Hepatocyte (in vitro differentiated cells): ENCODE data around the gene DHRS12. TPM values are rescaled to one million over a fixed set of nuclear protein-coding genes. Genes with fewer than 3 reads are reported as not detected.

Experiments
- DNase-seq: peaks from one replicate; pipeline ENCODE4 v3.0.0-alpha.2; 2016; ENCODE audit warnings: low spot score
- H2AFZ ChIP-seq: fragments of 200-600 bp; sonication (generic); 2 replicates; pipeline ENCODE4 v1.6.0; 2016; ENCODE audit warnings: antibody characterized with exemption, mild to moderate bottlenecking
- H3K27ac ChIP-seq: fragments of 200-600 bp; sonication (generic); 2 replicates; pipeline ENCODE4 v1.5.1; 2016; ENCODE audit warnings: mild to moderate bottlenecking
- H3K27me3 ChIP-seq: fragments of 200-600 bp; sonication (generic); 2 replicates; pipeline ENCODE4 v1.6.1; 2016
- H3K36me3 ChIP-seq: fragments of 200-600 bp; sonication (generic); replicated peaks from 2 replicates; pipeline ENCODE4 v1.5.1; 2016; ENCODE audit warnings: low read depth; ENCODE audit not compliant: insufficient read depth
- H3K4me1 ChIP-seq: fragments of 200-600 bp; sonication (generic); 2 replicates; pipeline ENCODE4 v1.5.1; 2016; ENCODE audit warnings: mild to moderate bottlenecking, moderate library complexity; ENCODE audit not compliant: insufficient read depth
- H3K4me2 ChIP-seq: fragments of 200-600 bp; sonication (generic); 2 replicates; pipeline ENCODE4 v1.6.0; 2016
- H3K4me3 ChIP-seq: fragments of 200-600 bp; sonication (generic); 2 replicates; pipeline ENCODE4 v1.5.1; 2016; ENCODE audit warnings: mild to moderate bottlenecking
- H3K79me2 ChIP-seq: fragments of 200-600 bp; sonication (generic); 2 replicates; pipeline ENCODE4 v1.6.0; 2017; ENCODE audit warnings: mild to moderate bottlenecking
- H3K9me2 ChIP-seq: fragments of 200-600 bp; sonication (generic); replicated peaks from 2 replicates; pipeline ENCODE4 v1.6.0; 2017; ENCODE audit warnings: mild to moderate bottlenecking; ENCODE audit not compliant: insufficient read depth
- H3K9me3 ChIP-seq: fragments of 200-600 bp; sonication (generic); 2 replicates; pipeline ENCODE4 v1.5.1; 2016; ENCODE audit warnings: low read depth, mild to moderate bottlenecking
- H4K20me1 ChIP-seq: fragments of 200-600 bp; sonication (generic); 2 replicates; pipeline ENCODE4 v1.6.0; 2016; ENCODE audit warnings: mild to moderate bottlenecking; ENCODE audit not compliant: insufficient read depth, poor library complexity, severe bottlenecking
- EZH2 ChIP-seq: fragments of 200-600 bp; sonication (generic); IDR thresholded peaks from 2 replicates; pipeline ENCODE4 v1.6.1; 2016; ENCODE audit warnings: antibody characterized with exemption, mild to moderate bottlenecking, borderline replicate concordance
- EZH2phosphoT487 ChIP-seq: fragments of 200-600 bp; sonication (generic); IDR thresholded peaks from one replicate; pipeline ENCODE4 v1.6.1; 2018; ENCODE audit warnings: antibody characterized with exemption, mild to moderate bottlenecking, low read depth, moderate library complexity; ENCODE audit not compliant: unreplicated experiment, severe bottlenecking
- WGBS: methylation state at CpG from one replicate; pipeline ENCODE4 v1.1.6; 2016; ENCODE audit warnings: low lambda C conversion rate; ENCODE audit errors: missing lambda C conversion rate; 5-methylcytosine and 5-hydroxymethylcytosine counted together
- polyA plus RNA-seq: library from polyadenylated mRNA; unstranded; fragments of >200 nt; fragmentation: Nextera tagmentation; extraction: Ambion mirVana; gene quantifications from 2 replicates; pipeline ENCODE4 v1.2.1, GENCODE V29; 2016
- total RNA-seq: library from RNA; depleted of rRNA; stranded (reverse); fragments of >200 nt; gene quantifications from 2 replicates; pipeline ENCODE4 v1.2.3, GENCODE V29; 2014
- TF ChIP-seq, protein P1 (sequence below): fragments of 200-600 bp; sonication (generic); IDR thresholded peaks from 2 replicates; pipeline ENCODE4 v1.5.1; 2016; ENCODE audit warnings: antibody characterized with exemption, mild to moderate bottlenecking; ENCODE audit not compliant: poor library complexity

The DHRS12 gene
- total and polyA plus RNA-seq, 2 experiments from 2014 or later: 4.6 to 13.5 TPM

DNA sequence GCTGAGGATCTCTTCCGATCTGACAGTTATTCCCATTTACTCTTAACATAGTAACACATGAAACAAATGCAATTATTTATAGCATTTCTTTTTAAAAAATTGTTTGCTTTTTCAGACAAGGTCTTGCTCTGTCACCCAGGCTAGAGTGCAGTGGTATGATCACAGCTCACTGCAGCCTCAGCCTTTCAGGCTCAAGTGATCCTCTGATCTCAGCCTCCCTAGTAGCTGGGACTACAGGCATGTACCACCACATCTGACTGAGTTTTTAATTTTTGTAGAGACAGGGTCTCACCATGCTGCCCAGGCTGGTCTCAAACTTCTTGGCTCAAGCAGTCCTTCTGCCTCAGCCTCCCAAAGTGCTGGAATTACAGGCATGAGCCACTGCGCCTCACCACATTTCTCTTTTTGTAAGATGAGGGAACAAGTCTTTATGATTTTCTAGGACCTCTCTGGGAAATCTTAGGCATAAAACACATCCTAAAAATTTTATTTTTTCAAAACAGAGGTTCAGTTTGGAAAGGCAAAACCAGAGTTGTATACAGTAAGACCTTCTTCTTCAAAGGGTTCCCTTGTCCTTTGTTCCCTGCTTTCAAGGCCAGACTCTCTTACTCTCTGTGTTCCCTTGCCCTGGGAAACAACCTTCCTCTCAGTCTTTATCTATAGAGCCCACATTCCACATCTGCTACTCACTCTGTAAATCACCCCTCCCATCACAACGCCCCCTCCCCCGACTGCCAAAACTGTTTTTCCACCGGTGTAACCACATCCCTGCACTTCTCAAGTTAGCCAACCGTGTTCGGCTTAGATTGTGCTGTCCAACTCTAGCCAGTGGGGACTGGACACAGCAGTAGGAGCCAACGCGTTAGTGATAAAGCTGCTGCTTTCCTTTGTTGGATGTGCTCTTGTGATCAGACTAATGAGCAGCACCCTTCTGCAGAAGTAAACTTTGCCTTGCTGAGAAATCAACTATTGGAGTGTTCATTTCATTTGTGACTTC is 56.2 kb downstream of the DHRS12 start:
- TF ChIP-seq EZH2phosphoT487 (no peak), EZH2 (no peak)
- TF ChIP-seq, protein P1, sequence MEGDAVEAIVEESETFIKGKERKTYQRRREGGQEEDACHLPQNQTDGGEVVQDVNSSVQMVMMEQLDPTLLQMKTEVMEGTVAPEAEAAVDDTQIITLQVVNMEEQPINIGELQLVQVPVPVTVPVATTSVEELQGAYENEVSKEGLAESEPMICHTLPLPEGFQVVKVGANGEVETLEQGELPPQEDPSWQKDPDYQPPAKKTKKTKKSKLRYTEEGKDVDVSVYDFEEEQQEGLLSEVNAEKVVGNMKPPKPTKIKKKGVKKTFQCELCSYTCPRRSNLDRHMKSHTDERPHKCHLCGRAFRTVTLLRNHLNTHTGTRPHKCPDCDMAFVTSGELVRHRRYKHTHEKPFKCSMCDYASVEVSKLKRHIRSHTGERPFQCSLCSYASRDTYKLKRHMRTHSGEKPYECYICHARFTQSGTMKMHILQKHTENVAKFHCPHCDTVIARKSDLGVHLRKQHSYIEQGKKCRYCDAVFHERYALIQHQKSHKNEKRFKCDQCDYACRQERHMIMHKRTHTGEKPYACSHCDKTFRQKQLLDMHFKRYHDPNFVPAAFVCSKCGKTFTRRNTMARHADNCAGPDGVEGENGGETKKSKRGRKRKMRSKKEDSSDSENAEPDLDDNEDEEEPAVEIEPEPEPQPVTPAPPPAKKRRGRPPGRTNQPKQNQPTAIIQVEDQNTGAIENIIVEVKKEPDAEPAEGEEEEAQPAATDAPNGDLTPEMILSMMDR: no peak
- no peaks in the 10 kb centered on the region for H3K9me3 ChIP-seq
- H3K27ac ChIP-seq: peak overlapping the region; percentile 76
- no peak overlapping the region for H3K4me3 ChIP-seq
- no peaks in the 10 kb centered on the region for H3K36me3 ChIP-seq
- DNase-seq: peak; percentile 75
- H3K79me2 ChIP-seq: no peaks in the 10 kb centered on the region
- H3K4me2 ChIP-seq: peak overlapping the region; percentile 19
- no peak overlapping the region for H2AFZ ChIP-seq
- no peaks in the 10 kb centered on the region for H3K27me3 ChIP-seq
- no peaks in the 10 kb centered on the region for H4K20me1 ChIP-seq
- H3K4me1 ChIP-seq: peaks cover 17% of the 10 kb centered on the region
- no peaks in the 10 kb centered on the region for H3K9me2 ChIP-seq
- 40% methylated on average over 9 of the region's 9 CpGs for WGBS

DNA sequence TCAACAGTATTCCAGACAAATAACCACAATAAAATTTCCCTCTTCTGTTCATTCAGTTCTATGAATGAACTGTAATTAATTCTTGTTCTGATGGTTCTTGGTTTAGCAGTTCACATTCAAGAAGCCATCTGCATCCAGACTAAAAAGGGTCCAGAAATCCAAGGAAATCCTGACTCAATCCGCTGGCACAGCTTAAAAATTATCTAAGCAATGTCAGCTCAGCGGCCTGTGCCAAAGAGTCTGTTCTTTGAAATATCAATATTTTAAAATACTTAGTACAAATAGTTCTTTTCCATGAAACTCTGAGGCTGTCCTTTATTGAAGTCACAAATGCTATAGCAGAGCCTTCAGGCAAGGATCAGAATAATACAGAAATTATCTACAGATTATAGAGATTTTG is 57.2 kb downstream of the DHRS12 start:
- peak overlapping the region; percentile 76 for H3K27ac ChIP-seq
- H3K4me1 ChIP-seq: peaks cover 17% of the 10 kb centered on the region
- no peaks in the 10 kb centered on the region for H3K27me3 ChIP-seq
- H3K9me2 ChIP-seq: no peaks in the 10 kb centered on the region
- H2AFZ ChIP-seq: no peak overlapping the region
- H3K4me2 ChIP-seq: no peak overlapping the region
- WGBS: 78% methylated on average over 2 of the region's 2 CpGs
- no peak for DNase-seq
- TF ChIP-seq, protein P1: no peak
- no peak for TF ChIP-seq EZH2
- no peak for TF ChIP-seq EZH2phosphoT487
- H3K79me2 ChIP-seq: no peaks in the 10 kb centered on the region
- no peaks in the 10 kb centered on the region for H3K9me3 ChIP-seq
- no peak overlapping the region for H3K4me3 ChIP-seq
- no peaks in the 10 kb centered on the region for H4K20me1 ChIP-seq
- H3K36me3 ChIP-seq: no peaks in the 10 kb centered on the region

DNA sequence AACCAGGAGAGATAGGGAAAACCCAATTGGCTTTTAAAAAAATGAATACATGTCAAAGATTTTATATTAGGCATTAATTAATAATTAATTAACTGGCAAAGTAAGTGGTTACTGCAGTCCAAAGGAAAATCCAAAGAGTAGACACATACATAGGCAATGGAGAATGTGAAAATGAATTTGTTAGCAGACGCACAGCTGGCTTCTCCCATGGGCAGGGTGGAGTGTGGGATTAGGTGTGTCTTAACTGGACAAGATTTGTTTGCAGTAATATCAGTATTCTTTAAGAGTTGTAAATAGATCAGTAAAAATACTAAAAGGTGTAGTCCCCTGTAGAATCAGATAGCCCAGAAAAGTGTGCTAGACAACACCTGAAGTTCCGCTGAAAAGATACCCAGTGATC is 58.7 kb downstream of the DHRS12 start:
- Histone ChIP-seq H3K9me2 (no peaks in the 10 kb centered on the region), H2AFZ (no peak overlapping the region), H3K9me3 (no peaks in the 10 kb centered on the region), H3K27me3 (no peaks in the 10 kb centered on the region), H3K27ac (no peak overlapping the region), H4K20me1 (no peaks in the 10 kb centered on the region), H3K36me3 (no peaks in the 10 kb centered on the region), H3K79me2 (no peaks in the 10 kb centered on the region), H3K4me3 (no peak overlapping the region), H3K4me2 (no peak overlapping the region), H3K4me1 (peaks cover 19% of the 10 kb centered on the region)
- DNase-seq: no peak
- TF ChIP-seq EZH2phosphoT487: no peak
- no peak for TF ChIP-seq EZH2
- TF ChIP-seq, protein P1: no peak
- WGBS: 85% methylated on average over 2 of the region's 2 CpGs
